GM18511 (cell line): ENCODE results near the gene TCAP.
A peak's percentile ranks its signal among the peaks of the same experiment; 100 is the strongest.
"Not testable (repeated sequence)": the region's sequence is repeated elsewhere in the genome, so short reads cannot be mapped to it uniquely, and the experiment has no call there.

Source experiments
- ATAC-seq: cut with Tn5 transposase; IDR thresholded peaks from one replicate; pipeline ENCODE4 v1.9.1; 2021; ENCODE audit warnings: mild to moderate bottlenecking, moderate library complexity; ENCODE audit not compliant: unreplicated experiment

The TCAP gene

GRCh38 chr17:39678340-39679116 lies 13.4 kb downstream of the TCAP start:
- ATAC-seq, result no peak

GRCh38 chr17:39679521-39680192 lies 14.5 kb downstream of the TCAP start:
- no peak for ATAC-seq

GRCh38 chr17:39683295-39683939 lies 18.3 kb downstream of the TCAP start:
- ATAC-seq, result no peak

GRCh38 chr17:39684369-39685192 lies 19.4 kb downstream of the TCAP start:
- ATAC-seq, result no peak

GRCh38 chr17:39687101-39687545 lies 22.0 kb downstream of the TCAP start:
- ATAC-seq, result no peak

- peak; percentile 83 for ATAC-seq
Observed at GRCh38 chr17:39687546-39688474, 22.7 kb downstream of the TCAP start, which contains the start of gene PGAP3. TSS of gene PGAP3 (minus strand) at chr17:39688057. CDS start at chr17:39688014, 43 bp downstream.

GRCh38 chr17:39688475-39688835 lies 23.3 kb downstream of the TCAP start:
- no peak for ATAC-seq

GRCh38 chr17:39688945-39689344 lies 23.8 kb downstream of the TCAP start:
- no peak for ATAC-seq

GRCh38 chr17:39694593-39694992 lies 29.4 kb downstream of the TCAP start:
- no peak for ATAC-seq

- ATAC-seq, result no peak
Observed at GRCh38 chr17:39695089-39695474, 29.9 kb downstream of the TCAP start.

- no peak for ATAC-seq
Observed at GRCh38 chr17:39696731-39697130, 31.6 kb downstream of the TCAP start.

- no peak for ATAC-seq
Observed at GRCh38 chr17:39697961-39698360, 32.8 kb downstream of the TCAP start.

- not testable (repeated sequence) for ATAC-seq
Observed at GRCh38 chr17:39699157-39699817, 34.1 kb downstream of the TCAP start.

- ATAC-seq, result no peak
Observed at GRCh38 chr17:39699818-39700147, 34.6 kb downstream of the TCAP start, which contains the start of gene ERBB2. TSS of gene ERBB2 (plus strand) at chr17:39700064. CDS start at chr17:39700239, 175 bp downstream.

GRCh38 chr17:39700148-39700987 lies 35.2 kb downstream of the TCAP start:
- no peak for ATAC-seq

- ATAC-seq, result no peak
Observed at GRCh38 chr17:39701012-39701783, 36.0 kb downstream of the TCAP start.

GRCh38 chr17:39701784-39702422 lies 36.8 kb downstream of the TCAP start:
- ATAC-seq, result no peak
